Adrenal gland (tissue), 5 donors: ENCODE data around the gene KLF12.

ENCODE experiments used
- CTCF ChIP-seq, 6 experiments: fragments of 450-650 bp in 4 of 6; fragments of 200-600 bp in 2 of 6; sonication (generic) in 1 of 6; IDR thresholded peaks; 1 replicate in 5 of 6; 2 replicates in 1 of 6; pipeline versions ENCODE4 v1.5.1 to v1.8.0; 2016 to 2021; ENCODE audit warnings: antibody characterized with exemption in 6 of 6, mild to moderate bottlenecking in 2 of 6, moderate library complexity in 1 of 6
- POLR2A ChIP-seq, 2 donors: fragments of 450-650 bp; IDR thresholded peaks; one replicate each; pipeline ENCODE4 v1.6.1; 2017; ENCODE audit warnings: antibody characterized with exemption in 2 of 2, mild to moderate bottlenecking in 2 of 2, moderate library complexity in 1 of 2
- donor health status: DM: no; HTN: no; CAD: no.

GRCh38 chr13:74166261-74167004 is 32.2 kb upstream of the KLF12 start:
- TF ChIP-seq CTCF (IDR thresholded peaks at IDR 0.05) (no peak), POLR2A (IDR thresholded peaks at IDR 0.05) (no peak)
